HG03342 (cell line): ENCODE data around the gene NHERF1.

ENCODE experiments used
- ATAC-seq: cut with Tn5 transposase; IDR thresholded peaks from one replicate; pipeline ENCODE4 v1.9.1; 2021; ENCODE audit warnings: mild to moderate bottlenecking, moderate library complexity; ENCODE audit not compliant: unreplicated experiment

The NHERF1 gene

GRCh38 chr17:74748529-74749278 is at the start of gene NHERF1:
Gene NHERF1 (plus strand): TSS chr17:74748628. CDS start chr17:74748847, 219 bp downstream.
- peak; percentile 82 for ATAC-seq

- no peak for ATAC-seq
Observed at GRCh38 chr17:74699236-74699635, 49.2 kb upstream of the NHERF1 start.

- no peak for ATAC-seq
Observed at GRCh38 chr17:74702116-74702871, 46.1 kb upstream of the NHERF1 start.

- no peak for ATAC-seq
Observed at GRCh38 chr17:74703311-74703710, 45.1 kb upstream of the NHERF1 start.

GRCh38 chr17:74704544-74704943 is 43.9 kb upstream of the NHERF1 start:
- no peak for ATAC-seq

GRCh38 chr17:74711058-74711824 is 37.2 kb upstream of the NHERF1 start:
- ATAC-seq: no peak

- ATAC-seq: no peak
Observed at GRCh38 chr17:74712301-74712700, 36.1 kb upstream of the NHERF1 start.

GRCh38 chr17:74712756-74713155 is 35.7 kb upstream of the NHERF1 start, which contains the start of gene CD300LF:
Gene CD300LF (minus strand): TSS chr17:74712923. CDS start chr17:74712866, 57 bp downstream.
- ATAC-seq: no peak

- no peak for ATAC-seq
Observed at GRCh38 chr17:74713171-74713755, 35.2 kb upstream of the NHERF1 start.

- no peak for ATAC-seq
Observed at GRCh38 chr17:74715144-74715543, 33.3 kb upstream of the NHERF1 start.

GRCh38 chr17:74720506-74720905 is 27.9 kb upstream of the NHERF1 start:
- ATAC-seq: no peak

GRCh38 chr17:74722782-74723181 is 25.6 kb upstream of the NHERF1 start:
- no peak for ATAC-seq

- no peak for ATAC-seq
Observed at GRCh38 chr17:74723891-74724290, 24.5 kb upstream of the NHERF1 start.

GRCh38 chr17:74725111-74725510 is 23.3 kb upstream of the NHERF1 start:
- ATAC-seq: no peak

GRCh38 chr17:74728033-74728701 is 20.3 kb upstream of the NHERF1 start:
- ATAC-seq: no peak

- no peak for ATAC-seq
Observed at GRCh38 chr17:74728702-74729075, 19.7 kb upstream of the NHERF1 start.

GRCh38 chr17:74729368-74729767 is 19.1 kb upstream of the NHERF1 start:
- no peak for ATAC-seq

GRCh38 chr17:74729866-74730265 is 18.6 kb upstream of the NHERF1 start:
- ATAC-seq: no peak

GRCh38 chr17:74730491-74731346 is 17.7 kb upstream of the NHERF1 start:
- no peak for ATAC-seq

- ATAC-seq: no peak
Observed at GRCh38 chr17:74731347-74731605, 17.2 kb upstream of the NHERF1 start.
